ENCODE results near the gene EIF2B2.

The EIF2B2 gene

GRCh38 chr14:75042035-75042434 lies 39.3 kb downstream of the EIF2B2 start:
- Mint-ChIP-seq H3K27ac (peak overlapping the region; percentile 86 to 97 (median 95)), H3K9me3 (no peaks in the 10 kb centered on the region), H3K27me3 (ENCODE audit: low read depth) (no peaks in the 10 kb centered on the region), H3K4me1 (peaks cover 33% of the 10 kb centered on the region), H3K36me3 (ENCODE audit: low read depth) (peaks cover 45% of the 10 kb centered on the region), H3K4me3 (peak overlapping the region in 1 of 3 experiments; percentile 51)
- TF ChIP-seq, protein P1, sequence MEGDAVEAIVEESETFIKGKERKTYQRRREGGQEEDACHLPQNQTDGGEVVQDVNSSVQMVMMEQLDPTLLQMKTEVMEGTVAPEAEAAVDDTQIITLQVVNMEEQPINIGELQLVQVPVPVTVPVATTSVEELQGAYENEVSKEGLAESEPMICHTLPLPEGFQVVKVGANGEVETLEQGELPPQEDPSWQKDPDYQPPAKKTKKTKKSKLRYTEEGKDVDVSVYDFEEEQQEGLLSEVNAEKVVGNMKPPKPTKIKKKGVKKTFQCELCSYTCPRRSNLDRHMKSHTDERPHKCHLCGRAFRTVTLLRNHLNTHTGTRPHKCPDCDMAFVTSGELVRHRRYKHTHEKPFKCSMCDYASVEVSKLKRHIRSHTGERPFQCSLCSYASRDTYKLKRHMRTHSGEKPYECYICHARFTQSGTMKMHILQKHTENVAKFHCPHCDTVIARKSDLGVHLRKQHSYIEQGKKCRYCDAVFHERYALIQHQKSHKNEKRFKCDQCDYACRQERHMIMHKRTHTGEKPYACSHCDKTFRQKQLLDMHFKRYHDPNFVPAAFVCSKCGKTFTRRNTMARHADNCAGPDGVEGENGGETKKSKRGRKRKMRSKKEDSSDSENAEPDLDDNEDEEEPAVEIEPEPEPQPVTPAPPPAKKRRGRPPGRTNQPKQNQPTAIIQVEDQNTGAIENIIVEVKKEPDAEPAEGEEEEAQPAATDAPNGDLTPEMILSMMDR (IDR thresholded peaks at IDR 0.05; ENCODE audit: unreplicated experiment in 3 of 3), result no peak

DNA sequence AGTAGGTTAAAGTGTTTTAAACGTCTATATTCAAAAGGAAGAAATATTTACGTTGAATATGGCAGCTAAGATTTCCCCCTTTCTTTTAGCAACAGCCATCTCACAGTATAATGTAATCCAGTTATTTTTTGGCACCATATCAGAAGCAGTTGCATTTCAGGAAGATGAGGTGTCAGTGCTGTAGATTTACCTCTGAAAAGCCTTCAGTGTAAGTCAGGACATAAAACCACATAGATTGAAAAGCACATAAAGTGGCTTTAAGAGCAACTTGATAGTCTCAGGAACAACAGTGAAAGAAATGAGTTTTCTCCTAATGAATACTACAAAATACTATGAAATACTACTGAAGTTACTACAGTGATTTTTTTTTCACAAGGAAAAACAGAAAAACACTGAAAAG lies 41.6 kb downstream of the EIF2B2 start:
- no peaks in the 10 kb centered on the region for H3K27me3 Mint-ChIP-seq (ENCODE audit: low read depth)
- no peak overlapping the region for H3K4me3 Mint-ChIP-seq
- peaks cover 52% of the 10 kb centered on the region for H3K36me3 Mint-ChIP-seq (ENCODE audit: low read depth)
- TF ChIP-seq, protein P1 (IDR thresholded peaks at IDR 0.05; ENCODE audit: unreplicated experiment in 3 of 3), result no peak
- H3K9me3 Mint-ChIP-seq, result peaks cover 4% of the 10 kb centered on the region
- H3K4me1 Mint-ChIP-seq, result peaks cover 33% of the 10 kb centered on the region
- H3K27ac Mint-ChIP-seq, result peak overlapping the region; percentile 36 to 62 (median 56)

GRCh38 chr14:75044752-75045151 lies 42.0 kb downstream of the EIF2B2 start:
- Mint-ChIP-seq H3K27me3 (ENCODE audit: low read depth) (no peaks in the 10 kb centered on the region), H3K9me3 (peaks cover 4% of the 10 kb centered on the region), H3K27ac (peak overlapping the region; percentile 36 to 62 (median 56)), H3K36me3 (ENCODE audit: low read depth) (peaks cover 53% of the 10 kb centered on the region), H3K4me1 (peaks cover 33% of the 10 kb centered on the region), H3K4me3 (peak overlapping the region in 1 of 3 experiments; percentile 46)
- TF ChIP-seq, protein P1 (IDR thresholded peaks at IDR 0.05; ENCODE audit: unreplicated experiment in 3 of 3), result no peak

- TF ChIP-seq, protein P1 (IDR thresholded peaks at IDR 0.05; ENCODE audit: unreplicated experiment in 3 of 3), result no peak
- Mint-ChIP-seq H3K4me1 (peaks cover 39% of the 10 kb centered on the region), H3K27ac (no peak overlapping the region), H3K9me3 (peaks cover 4% of the 10 kb centered on the region), H3K27me3 (ENCODE audit: low read depth) (no peaks in the 10 kb centered on the region), H3K36me3 (ENCODE audit: low read depth) (peaks cover 50% of the 10 kb centered on the region), H3K4me3 (no peak overlapping the region)
Observed at GRCh38 chr14:75046275-75046674, 43.6 kb downstream of the EIF2B2 start.

- Mint-ChIP-seq H3K27me3 (ENCODE audit: low read depth) (no peaks in the 10 kb centered on the region), H3K9me3 (peaks cover 4% of the 10 kb centered on the region), H3K4me1 (peaks cover 40% of the 10 kb centered on the region), H3K27ac (no peak overlapping the region), H3K4me3 (no peak overlapping the region), H3K36me3 (ENCODE audit: low read depth) (peaks cover 50% of the 10 kb centered on the region)
- TF ChIP-seq, protein P1 (IDR thresholded peaks at IDR 0.05; ENCODE audit: unreplicated experiment in 3 of 3), result no peak
Observed at GRCh38 chr14:75046899-75047298, 44.2 kb downstream of the EIF2B2 start.

DNA sequence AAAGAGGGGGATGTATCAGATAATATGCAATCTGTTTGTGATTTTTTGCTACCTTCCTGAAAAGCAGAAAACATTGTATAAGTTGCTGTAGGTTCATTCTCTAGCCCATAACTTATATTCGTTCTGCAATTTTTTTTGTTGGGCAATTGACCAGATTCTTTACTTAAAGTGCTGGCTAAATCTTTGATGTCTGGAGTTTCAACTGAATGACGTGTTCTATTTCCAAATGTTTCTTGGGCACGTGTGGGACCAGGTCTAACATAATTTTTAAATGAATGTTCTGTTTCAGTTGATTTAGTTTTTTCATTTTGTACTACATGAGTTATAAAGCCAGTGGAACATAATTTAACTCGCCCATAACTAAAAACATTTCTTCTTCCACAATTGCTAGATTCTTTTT lies 44.8 kb downstream of the EIF2B2 start:
- Mint-ChIP-seq H3K27me3 (ENCODE audit: low read depth) (no peaks in the 10 kb centered on the region), H3K27ac (no peak overlapping the region), H3K4me1 (peaks cover 34% of the 10 kb centered on the region), H3K36me3 (ENCODE audit: low read depth) (peaks cover 47% of the 10 kb centered on the region), H3K9me3 (peaks cover 4% of the 10 kb centered on the region), H3K4me3 (no peak overlapping the region)
- TF ChIP-seq, protein P1 (IDR thresholded peaks at IDR 0.05; ENCODE audit: unreplicated experiment in 3 of 3), result no peak
